CD4-positive, alpha-beta T cell treated with Interferon gamma for 1 hour (primary cell): ENCODE measurements around the gene MAP3K1.

Experiments used
- DNase-seq: peaks from one replicate; pipeline ENCODE4 v3.0.0-alpha.2; 2020

The MAP3K1 gene

GRCh38 chr5:56850423-56850822 is 35.1 kb downstream of the MAP3K1 start:
- no peak for DNase-seq

GRCh38 chr5:56851258-56851941 is 36.1 kb downstream of the MAP3K1 start:
- no peak for DNase-seq

GRCh38 chr5:56852228-56853000 is 37.1 kb downstream of the MAP3K1 start:
- DNase-seq, result no peak

GRCh38 chr5:56853698-56854097 is 38.3 kb downstream of the MAP3K1 start:
- DNase-seq, result no peak

- no peak for DNase-seq
These were observed 39.6 kb downstream of the MAP3K1 start for GRCh38 chr5:56854920-56855319.

- no peak for DNase-seq
These were observed 41.3 kb downstream of the MAP3K1 start for GRCh38 chr5:56856541-56857178.

- DNase-seq, result no peak
These were observed 43.6 kb downstream of the MAP3K1 start for GRCh38 chr5:56858777-56859442.

GRCh38 chr5:56861893-56862485 is 46.6 kb downstream of the MAP3K1 start:
- no peak for DNase-seq

- DNase-seq, result no peak
These were observed 47.6 kb downstream of the MAP3K1 start for GRCh38 chr5:56862909-56863308.

GRCh38 chr5:56871777-56872176 is 56.4 kb downstream of the MAP3K1 start:
- DNase-seq, result no peak

- DNase-seq, result no peak
These were observed 57.7 kb downstream of the MAP3K1 start for GRCh38 chr5:56873056-56873455.

GRCh38 chr5:56876327-56876726 is 61.0 kb downstream of the MAP3K1 start:
- DNase-seq, result no peak

GRCh38 chr5:56881571-56881970 is 66.2 kb downstream of the MAP3K1 start:
- no peak for DNase-seq

- no peak for DNase-seq
These were observed 78.1 kb downstream of the MAP3K1 start for GRCh38 chr5:56893251-56893951.

- no peak for DNase-seq
These were observed 81.4 kb downstream of the MAP3K1 start for GRCh38 chr5:56896763-56897162.

- no peak for DNase-seq
These were observed 82.9 kb downstream of the MAP3K1 start for GRCh38 chr5:56898213-56898612.

GRCh38 chr5:56900395-56900794 is 85.0 kb downstream of the MAP3K1 start:
- no peak for DNase-seq

- no peak for DNase-seq
These were observed 85.7 kb downstream of the MAP3K1 start for GRCh38 chr5:56900858-56901578.

GRCh38 chr5:56908942-56909293 is 93.6 kb downstream of the MAP3K1 start:
- DNase-seq, result no peak

- peak; percentile 94 for DNase-seq
These were observed 94.2 kb downstream of the MAP3K1 start, which contains the start of gene SETD9 for GRCh38 chr5:56909294-56910209. Gene SETD9 (plus strand): TSS chr5:56909596. CDS start chr5:56909646, 50 bp downstream.
